ENCODE results near the gene CRABP1.

The CRABP1 gene

DNA sequence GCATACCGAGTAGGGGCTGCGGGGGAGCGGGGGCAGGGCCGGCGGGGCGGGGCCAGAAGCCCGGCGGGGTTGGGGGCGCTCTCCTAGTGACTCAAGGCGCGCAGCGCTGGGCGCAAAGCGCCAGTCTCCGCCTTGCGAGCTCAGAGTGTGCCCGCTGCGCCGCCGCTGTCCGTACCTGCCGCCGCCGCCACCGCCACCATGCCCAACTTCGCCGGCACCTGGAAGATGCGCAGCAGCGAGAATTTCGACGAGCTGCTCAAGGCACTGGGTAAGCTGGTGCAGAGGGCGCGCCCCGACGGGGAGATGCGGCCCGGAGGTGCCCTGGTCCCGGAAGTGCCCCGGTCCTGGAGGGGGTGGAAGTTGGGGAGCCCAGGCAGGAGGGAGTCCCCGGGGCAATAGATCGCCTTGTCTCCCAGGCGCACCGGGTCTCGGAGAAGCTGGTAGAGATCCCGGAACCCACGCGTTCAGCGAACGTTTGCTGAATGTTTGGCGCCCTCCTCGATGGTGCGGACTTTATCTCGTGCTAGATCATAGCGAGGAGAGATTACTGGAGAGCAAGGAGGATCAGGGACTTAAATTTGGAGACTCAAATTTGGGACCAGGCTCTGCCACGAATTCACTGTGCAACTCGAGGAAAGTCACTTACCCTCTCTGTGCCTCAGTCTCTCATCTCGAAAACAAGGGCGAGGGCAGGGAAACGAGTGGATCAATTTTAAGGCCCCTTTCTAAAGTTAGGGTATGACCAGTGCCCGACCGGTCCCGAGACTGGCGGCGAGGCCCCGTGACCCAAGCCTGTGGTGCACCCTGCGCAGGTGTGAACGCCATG is at the start of gene CRABP1:
CRABP1 (plus strand) TSS at position 123 of the 826 bp plus-strand sequence; CDS start at position 199, 76 bp downstream.
- no peak for DNase-seq

DNA sequence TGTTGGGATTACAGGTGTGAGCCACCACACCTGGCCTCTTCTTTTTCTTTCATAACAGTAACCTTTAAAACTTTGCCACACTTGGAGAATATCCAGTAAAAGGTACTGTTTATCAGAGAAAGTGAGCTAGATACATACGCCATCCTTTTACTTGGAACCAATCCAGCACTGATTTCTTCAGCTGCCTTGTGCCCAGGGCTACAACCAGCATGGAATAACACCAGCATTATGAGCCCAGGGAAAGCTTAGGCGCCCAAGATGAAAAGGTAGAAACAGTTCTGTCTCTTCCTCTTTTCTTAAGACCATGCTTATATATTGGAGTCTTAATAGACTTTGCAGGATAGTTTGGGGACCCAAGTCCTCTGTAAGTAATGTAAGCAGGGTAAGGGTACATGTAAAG is 49.1 kb upstream of the CRABP1 start:
- no peak for DNase-seq

DNA sequence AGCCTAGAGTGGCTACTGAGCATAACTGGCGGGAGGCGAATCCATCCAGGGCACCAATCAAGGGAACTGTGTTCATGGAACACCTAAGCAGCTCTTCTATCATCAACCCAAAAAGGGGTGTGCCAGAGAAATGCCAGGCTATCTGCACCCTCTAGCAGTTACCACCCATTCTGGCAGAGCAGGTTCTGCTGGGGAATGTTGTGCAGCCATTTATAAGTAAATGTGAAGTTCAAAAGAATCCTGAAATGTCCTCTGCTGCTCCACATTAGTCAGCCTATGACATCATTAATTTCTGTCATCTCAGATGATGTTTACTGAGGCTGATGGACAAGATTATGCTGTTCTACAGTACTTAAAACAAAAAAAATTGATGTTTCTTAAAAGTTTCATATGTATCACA is 48.5 kb upstream of the CRABP1 start:
- no peak for DNase-seq

DNA sequence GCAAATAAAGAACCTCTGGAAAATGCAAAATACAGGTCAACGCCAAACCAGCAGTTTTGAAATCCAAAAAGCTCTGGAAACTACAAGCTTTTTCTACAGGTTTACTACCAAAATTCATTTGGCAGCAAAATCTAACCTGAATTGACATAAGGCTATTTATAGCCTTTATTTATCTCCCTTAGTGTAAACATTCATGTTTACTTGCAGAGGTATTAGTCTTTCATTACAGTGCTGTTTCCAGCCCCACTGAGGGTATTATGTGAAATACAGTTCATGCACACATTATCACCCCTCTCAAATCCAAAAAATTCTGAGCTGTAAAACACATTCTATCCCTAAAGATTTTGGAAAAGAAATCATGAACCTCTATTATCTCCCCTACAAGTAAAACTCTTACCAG is 47.9 kb upstream of the CRABP1 start:
- DNase-seq = no peak

DNA sequence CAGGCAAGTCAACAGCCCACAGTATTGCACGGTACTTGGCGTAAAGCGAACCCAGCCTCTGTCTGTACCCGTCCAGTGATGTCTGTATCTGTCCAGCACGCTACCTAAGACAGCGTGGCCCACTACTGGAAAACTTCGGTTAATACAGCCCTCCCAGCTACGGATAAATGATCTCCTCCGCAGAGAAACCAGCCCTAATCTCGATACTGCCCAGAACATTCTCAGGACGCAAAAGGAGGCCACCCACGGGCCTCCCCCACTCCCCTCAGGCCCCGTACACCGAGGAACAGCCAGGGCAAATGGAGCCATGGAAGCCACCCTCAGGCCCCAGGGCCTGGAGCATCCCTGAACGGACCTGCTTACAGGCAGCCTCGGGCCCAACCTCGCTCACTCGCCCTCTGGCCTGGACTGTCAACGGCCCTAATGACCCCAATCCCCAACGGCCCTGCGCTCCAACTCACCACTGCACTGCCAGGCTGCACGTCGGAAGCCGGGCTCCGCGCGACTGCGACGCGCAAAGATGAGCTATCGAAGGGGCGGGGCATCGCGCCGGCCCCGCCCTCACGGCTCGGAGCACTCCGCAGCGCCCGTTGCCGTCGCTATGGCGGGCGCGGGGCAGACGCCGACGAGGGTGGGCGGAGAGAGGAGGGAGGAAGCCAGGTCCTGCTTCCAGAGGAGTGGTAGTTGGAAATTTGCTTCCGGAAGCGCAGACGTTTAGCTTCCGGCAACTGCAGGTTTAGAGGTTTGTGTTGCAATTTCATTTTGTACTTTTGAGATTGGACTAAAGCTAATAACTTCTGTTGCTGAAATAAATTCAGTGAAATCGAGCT is 40.8 kb upstream of the CRABP1 start, which contains the start of gene SKIC8:
SKIC8 (minus strand) TSS at position 509 of the 830 bp plus-strand sequence. CDS start 3,923 bp downstream, outside the sequence.
- peak; percentile 92 for DNase-seq

DNA sequence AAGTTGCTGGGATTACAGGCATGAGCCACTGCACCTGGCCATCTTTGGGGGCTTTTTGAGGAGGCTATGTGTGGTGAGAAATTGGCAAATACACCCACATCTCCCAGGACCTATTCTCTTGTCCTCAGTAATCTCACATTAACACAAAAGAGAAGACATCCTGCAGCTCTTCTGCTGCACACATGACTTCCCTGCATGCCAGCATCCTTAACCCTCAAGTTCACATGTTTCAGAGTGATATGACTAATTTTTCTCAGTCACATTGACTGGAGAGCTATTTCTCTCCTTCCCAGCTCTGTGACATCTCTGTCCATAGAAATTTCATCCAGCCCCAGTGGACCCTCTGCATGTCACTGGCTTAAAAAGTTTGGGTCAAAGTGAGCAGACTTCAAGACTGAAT is 38.8 kb upstream of the CRABP1 start:
- DNase-seq = no peak

DNA sequence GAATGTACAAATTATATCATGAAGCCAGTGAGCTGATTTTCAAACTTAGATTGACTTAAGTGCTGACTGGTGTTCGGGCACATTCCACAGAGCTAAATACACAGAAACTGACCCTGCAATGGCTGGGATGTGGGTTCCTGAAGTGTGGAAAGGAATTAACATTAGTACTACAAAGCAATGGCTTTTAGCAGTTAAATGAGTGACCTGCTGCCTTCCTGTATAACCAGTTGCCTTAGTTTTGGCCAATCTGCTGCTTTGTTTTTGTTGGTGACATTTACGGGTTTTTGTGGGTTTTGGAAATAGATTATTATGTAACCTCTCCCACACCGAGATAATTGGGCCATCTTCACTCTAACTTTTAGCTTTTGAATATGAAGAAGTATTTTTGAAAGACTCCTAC is 38.3 kb upstream of the CRABP1 start:
- no peak for DNase-seq

DNA sequence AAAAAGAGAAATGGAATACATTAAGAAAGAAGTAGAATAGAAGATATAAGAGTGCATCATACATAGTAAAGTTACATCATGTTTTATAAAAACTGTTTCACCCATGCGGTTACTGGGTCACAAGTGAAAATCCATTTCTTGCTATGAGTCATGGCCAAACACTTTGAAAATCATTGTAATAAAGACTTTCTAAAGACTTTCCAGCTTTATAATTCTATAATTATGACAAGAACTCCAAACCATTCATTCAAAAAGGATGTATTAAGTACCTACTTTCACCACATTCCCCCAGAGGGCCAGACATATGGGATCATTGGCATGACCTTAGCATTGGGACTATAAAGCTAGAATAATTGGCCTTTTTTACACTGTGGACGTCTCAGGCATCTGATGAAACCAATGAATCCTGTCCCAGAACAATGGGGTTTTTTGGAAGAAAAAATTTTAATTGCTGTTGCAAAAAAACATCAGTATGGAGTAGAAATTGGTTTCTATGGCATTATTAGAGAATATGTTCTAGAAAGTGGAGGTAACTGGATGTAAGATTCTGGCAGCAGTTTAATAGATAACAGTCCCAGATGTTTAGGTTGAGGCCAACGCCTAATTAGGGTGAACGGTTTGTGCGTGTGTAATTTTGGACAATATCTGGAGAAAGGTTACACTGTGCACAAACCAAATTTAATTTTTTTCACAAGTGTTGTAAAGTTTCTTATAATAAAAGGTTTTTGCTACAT is 37.4 kb upstream of the CRABP1 start:
- no peak for DNase-seq

DNA sequence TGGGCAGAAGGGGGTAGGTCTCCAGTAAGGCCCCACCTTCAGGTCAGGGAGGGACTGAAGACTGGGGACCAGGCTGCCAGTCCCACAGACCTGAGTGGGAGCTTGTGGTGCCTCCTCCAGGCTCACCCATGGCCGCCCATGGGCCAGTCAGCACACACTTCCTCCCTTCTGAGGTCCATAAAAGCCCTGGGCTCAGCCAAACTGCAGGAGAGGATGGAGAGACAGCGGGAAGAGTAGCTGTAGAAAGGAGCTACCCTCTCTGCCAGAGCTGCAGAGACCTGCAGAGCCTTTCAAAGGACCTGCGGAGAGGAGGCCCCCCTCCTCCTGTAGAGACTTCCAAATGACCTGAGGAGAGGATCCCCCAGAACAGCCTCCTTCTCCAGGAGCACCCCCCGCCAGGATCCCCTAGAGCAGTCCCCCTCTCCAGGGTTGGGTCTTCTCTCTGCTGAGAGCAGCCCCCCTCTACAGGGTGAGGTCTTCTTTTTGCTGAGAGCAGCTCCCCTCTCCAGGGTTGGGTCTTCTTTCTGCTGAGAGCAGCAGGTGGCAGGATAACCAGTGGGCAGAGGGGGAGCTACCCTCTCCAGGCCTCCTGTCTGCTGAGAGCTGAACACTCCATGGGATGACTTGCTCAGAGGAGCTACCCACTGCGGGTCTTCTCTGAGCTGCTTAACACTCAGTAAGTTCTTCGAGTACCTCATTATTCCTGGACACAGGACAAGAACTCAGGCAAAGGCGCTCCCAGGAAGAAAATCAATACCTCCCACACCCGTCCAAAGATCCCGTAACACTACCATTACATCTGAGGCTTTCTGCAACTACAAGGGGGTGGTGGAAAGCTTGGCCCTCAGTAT is 35.7 kb upstream of the CRABP1 start:
- no peak for DNase-seq

DNA sequence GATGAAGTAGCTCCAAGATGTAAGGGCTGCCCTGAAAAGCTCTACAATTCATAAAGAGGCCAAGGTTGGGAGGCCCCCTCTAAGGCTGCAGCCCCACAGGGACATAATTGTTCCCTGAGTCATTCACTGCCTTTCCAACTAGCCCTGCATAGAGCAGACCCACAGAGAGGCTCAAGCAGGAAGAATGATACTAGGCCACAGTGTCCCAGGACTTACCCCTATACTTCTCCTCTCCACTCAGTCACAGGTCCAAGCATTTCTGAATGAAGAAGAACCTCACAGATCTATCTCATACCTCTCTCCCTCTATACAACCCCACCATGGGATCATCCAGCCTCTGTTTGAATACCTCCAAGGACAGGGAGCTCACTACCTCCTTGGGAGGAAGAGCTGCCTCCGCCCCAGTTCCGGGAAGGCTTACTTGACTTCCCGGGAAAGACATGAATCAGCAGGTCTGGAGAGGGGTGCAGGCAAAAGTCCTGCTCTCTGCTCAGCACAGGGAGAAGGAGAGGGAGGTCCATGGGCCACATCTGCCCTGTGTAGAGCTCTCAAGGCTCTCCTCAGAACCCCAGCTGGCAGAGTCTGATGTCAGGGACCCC is 33.9 kb upstream of the CRABP1 start:
- DNase-seq = no peak

DNA sequence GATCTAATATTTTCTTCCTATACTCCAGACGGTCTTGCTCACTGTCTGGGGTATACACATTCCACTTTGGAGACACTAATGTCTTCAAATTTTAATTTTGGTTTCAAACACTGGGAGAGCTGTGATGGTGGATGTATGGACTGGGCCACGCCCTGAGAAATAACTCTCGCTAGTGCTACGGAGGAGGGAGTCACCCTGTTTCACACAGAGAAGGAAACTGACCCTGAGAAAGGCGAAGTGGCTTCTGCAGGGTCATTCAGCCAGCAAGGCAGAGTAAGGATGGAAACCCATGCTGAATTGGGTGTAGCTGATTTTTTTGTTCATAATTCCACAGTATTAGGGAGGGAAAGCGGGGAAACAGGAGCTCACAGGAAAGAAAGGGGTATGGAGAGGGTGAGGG is 32.2 kb upstream of the CRABP1 start:
- no peak for DNase-seq

DNA sequence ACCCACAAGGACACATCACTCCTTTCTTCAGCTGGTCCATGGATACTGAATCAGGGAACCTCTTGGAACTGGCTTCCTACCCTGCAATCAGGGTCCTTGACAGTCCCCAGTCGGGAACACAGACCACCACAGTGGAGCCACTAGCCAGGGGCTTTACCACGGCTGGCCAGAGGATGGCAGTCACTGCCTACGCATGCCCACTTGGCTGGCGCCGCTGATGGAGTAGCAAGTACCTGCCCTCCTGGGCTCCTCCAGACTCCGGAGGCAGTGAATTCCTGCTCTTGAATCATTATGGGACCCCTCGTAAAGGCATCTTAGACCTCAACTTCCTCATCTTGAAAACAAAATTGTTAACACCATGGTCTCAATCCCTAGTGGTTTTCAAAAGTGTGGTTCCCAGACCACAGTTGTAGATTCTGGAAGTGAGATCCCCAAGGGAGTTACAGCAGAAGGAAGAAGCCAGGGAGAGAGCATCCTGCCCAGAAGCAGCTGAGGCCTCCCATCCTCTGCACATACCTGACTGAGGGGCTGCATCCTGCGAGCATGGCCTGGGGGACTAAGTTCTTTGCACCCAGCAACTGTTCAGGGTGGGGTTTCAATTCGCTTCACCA is 31.6 kb upstream of the CRABP1 start:
- DNase-seq = peak; percentile 37

DNA sequence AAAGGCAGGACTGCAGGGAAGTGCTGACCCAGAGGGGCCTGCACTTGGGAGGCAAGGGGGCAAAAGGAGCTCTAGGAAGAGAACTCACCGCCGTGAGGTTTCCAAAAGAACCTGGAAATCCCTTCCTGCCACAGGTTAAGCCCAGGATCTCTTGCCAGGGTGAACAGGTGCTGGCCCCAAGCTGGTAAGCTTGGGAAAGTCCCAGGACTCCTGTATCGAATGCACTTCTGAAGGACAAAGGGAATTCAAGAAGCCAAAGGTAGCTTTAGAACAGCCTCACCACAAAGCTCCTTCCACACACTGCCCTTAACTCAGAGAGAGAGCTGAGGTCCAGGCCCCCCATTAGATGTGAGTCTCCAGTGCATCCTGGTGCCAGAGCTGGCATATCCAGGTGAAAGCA is 28.9 kb upstream of the CRABP1 start:
- DNase-seq = no peak

DNA sequence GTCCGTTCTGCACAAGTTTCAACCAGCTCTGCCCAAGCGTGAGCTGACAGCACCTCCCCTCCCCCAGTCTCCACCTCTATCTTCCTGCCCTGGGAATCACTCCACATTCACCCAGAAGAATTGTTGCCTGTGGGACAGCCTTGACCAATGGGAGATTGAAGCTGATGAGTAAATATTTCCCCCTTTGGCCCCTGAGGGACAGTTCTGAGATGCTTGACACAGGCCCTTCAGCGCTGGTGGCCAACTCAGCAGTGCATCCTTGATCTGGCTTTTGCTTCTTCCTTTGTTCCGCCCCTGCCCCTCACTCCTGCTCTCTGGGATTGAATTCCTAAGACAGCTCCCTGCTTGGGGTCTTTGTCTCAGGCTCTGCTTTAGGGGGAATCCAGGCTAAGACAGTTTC is 27.6 kb upstream of the CRABP1 start:
- no peak for DNase-seq

DNA sequence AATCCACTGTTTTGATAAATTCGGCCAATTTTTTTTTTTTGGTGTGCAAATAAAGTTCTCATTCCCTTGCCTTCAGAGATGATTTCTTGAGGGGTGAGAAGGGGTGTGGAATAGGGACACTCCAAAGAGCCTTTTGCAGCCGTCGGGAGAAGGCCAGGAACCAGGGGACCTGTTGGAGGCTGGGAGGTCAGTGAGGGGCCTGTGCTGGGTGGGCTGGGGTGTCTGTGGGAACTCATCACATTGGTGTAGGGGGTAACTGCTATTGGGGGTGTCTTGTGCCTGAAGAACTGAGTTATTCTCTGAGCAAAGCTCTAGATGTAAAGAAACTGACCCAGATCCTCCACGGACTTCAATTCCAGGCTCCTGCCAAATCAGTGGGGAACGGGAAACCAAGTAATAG is 27.2 kb upstream of the CRABP1 start:
- no peak for DNase-seq

DNA sequence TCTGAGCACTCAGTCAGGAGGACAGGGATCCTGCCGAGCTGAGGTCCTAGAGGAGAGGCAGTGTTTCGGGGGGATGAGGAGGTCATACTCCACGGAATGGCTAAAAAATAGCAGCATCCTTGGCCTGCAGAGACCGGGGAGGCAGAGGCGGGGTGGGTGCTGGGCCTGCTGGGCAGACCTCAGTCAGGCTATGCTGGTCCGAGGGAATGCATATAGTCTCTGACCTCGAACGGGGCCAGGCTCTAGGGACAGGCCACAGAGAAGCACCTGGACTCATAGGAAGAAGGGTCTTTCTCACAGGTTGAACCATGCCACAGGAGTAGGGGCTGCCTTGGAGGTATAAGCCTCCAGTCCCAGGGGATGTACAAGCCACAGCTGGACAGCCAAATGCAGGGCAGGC is 26.8 kb upstream of the CRABP1 start:
- no peak for DNase-seq

DNA sequence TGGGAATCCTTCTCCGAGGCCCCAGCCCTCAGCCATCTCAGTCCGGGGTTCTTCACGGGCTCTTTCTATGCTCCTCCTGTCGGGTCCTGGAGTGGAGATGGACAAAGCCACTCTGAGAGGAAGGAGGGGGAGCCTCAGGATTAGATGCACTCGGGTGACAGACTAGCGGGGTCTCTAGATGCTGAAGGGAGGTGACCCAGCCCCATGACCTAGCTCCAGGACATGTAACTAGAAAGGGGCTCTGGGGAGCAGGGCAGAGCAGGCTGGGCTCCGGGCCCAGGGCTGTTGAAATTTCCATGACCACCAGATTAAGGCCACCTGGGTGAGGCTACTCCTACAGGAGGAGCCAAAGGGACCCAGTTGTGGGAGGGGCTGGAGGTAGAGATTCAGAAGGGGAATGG is 26.0 kb upstream of the CRABP1 start:
- DNase-seq = no peak

DNA sequence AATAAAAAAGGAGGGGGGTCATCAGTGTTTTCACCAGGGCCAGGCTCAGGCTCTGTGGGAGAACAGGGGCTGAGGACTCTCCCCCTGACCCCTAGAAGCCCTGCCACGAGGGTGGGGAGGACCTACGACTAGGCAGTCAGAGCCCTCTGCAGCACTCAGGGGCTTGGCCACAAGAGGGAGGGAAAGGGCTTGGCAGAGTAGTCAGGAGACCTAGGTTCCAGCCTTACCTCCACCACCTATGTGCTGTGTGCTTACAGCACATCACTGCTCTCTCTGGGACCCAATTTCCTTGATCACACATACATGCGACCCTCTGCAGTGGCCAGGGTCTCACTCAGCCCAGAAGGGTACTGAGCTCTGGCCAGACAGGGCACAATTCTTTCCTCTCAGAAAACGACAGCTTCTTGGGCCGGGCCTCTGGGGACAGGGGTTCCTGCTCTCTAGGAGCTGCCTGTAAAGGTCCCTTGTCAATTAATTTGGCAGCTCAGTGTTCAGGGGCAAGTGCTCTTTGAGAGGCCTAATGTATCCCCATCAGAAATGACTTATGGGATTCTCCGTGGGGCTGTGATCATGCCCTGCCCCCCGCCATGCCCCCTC is 24.4 kb upstream of the CRABP1 start:
- no peak for DNase-seq

DNA sequence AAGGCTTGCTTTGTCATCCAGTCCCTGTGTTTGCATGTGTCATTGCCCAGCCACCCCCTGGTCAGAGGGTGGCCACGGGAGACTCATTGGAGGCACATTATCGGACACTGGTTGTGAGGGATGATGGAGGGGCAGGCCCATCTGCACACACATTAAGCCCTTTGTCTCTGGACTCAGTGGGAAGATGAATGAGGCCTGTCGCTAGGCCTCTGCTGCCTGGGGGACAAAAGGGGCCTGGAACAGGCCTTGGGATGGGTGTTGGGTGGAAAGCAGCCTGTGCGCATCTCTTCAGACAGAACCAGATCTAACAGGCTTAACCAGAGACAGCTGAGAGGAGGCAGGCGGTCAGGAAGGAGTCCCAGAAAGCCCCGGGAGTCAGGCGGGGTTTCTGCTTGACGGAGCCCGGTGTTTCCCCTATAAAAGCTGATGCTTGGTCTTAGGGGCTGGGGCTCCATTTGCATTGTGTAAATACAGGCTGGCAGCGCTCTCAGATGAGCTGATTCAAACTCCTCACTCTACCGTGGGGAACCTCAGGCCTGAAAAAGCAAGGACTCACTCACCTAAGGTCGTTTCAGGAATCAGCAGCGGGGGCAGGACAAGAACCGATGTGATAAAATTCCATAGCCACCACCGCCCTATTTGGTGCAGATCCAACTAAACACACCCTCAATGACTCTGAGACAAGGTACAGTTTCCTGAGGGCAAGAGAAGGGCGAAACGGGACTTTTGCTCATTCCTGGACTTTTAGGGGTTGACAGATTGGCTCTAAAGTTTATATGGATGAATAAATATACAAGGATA is 23.7 kb upstream of the CRABP1 start:
- DNase-seq = no peak

DNA sequence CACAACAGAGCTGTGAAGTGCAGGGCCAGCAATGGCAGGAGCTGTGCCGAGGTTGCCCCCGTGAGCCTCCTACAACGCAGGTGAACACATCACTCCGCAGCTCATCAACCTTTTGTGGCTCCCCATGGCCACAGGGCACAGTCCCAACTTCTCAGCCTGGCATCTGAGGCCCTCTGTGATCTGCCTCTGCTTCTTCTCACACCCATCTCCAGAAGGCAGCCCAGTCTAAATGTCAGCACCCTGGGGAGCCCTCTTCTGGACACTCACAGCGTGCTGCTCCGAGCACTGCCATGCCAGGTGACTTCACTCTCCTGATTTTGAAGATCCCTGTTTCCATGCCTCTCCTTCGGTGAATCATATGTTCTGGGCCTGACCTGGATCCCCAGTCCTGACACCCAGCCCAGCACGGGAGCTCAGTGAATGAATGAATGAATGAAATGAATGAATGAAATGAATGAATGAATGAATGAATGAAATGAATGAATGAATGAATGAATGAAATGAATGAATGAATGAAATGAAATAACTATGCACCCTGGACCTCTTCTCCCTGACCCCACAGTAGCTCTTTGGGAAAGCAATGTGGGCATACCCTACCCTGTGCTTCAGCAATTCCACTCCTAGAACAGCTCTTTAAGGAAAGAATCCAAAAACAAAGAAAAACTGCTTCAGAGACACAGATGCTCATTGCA is 22.9 kb upstream of the CRABP1 start:
- no peak for DNase-seq

Data from CD4-positive, alpha-beta T cell treated with Interleukin-21 for 1 hour (primary cell).